VCaP (cell line): ENCODE results near the gene B4GALNT4.
"Not testable (repeated sequence)": the region's sequence is repeated elsewhere in the genome, so short reads cannot be mapped to it uniquely, and the experiment has no call there.

Source experiments
- H3K27ac ChIP-seq: fragments of 450-650 bp; 2 replicates; pipeline ENCODE4 v1.5.1; 2017
- TF ChIP-seq, protein P1 (sequence below): fragments of 450-650 bp; conservative IDR thresholded peaks from 2 replicates; pipeline ENCODE4 v1.5.1; 2017; ENCODE audit warnings: mild to moderate bottlenecking, moderate library complexity

Gene B4GALNT4

DNA sequence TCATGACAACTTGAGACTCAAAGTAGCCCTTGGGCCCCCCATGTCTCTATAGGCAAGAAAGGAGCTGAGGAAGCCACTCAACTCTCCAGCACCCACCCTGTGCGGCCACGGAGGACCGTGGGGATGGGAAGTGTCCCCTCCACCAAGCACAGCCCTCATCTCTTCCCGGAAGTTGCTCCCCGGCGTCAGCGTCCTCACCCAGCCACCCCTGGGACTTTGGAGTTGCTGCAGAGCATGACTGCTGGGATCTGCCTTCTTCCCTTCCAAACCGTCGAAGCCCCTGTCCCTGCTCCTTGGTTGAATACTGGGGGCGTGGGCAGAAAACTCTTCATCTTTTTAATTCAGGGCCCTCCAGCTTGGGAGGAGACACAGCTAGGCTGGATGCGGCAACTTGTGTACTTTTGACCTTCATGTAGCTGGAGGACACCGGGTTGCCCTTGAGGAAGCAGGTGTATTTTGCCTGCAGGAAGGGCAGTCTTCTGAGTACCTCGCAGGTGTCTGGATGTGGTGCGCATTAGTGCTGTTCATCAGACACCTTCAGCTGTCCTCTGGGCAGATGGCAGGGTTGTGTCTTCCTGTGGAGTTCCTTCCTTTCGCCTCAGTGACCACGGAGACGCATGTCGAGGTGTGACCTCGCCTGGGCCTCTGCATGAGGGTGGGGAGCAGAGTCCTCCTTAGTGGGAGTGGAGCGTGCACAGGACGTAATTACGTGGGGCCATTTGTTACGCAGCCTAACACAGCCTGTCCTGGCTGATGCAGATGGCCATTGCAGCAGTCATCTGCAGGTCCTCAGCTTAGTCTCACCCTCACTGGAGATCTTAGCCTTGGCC lies 36.4 kb upstream of the B4GALNT4 start:
- TF ChIP-seq, protein P1, sequence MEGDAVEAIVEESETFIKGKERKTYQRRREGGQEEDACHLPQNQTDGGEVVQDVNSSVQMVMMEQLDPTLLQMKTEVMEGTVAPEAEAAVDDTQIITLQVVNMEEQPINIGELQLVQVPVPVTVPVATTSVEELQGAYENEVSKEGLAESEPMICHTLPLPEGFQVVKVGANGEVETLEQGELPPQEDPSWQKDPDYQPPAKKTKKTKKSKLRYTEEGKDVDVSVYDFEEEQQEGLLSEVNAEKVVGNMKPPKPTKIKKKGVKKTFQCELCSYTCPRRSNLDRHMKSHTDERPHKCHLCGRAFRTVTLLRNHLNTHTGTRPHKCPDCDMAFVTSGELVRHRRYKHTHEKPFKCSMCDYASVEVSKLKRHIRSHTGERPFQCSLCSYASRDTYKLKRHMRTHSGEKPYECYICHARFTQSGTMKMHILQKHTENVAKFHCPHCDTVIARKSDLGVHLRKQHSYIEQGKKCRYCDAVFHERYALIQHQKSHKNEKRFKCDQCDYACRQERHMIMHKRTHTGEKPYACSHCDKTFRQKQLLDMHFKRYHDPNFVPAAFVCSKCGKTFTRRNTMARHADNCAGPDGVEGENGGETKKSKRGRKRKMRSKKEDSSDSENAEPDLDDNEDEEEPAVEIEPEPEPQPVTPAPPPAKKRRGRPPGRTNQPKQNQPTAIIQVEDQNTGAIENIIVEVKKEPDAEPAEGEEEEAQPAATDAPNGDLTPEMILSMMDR = no peak
- no peak overlapping the region for H3K27ac ChIP-seq

DNA sequence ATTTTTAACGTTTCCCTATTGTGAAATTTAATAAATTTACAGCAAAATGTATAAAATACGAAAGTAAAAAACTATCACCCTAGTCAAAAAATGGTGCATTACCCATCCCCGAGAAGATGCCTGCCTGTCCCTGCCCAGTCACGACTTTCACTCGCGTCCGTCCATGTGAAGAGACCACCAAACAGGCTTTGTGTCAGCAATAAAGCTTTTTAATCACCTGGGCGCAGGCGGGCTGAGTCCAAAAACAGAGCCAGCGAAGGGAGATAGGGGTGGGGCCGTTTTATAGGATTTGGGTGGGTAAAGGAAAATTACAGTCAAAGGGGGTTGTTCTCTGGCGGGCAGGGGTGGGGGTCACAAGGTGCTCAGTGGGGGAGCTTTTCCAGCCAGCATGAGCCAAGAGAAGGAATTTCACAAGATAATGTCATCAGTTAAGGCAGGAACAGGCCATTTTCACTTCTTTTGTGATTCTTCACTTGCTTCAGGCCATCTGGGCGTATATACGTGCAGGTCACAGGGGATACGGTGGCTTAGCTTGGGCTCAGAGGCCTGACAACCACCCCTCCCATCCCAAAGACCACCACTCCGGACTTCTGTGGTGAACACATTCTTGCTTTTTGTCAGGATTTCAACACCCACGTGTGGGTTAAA lies 35.6 kb upstream of the B4GALNT4 start:
- not testable (repeated sequence) for H3K27ac ChIP-seq

DNA sequence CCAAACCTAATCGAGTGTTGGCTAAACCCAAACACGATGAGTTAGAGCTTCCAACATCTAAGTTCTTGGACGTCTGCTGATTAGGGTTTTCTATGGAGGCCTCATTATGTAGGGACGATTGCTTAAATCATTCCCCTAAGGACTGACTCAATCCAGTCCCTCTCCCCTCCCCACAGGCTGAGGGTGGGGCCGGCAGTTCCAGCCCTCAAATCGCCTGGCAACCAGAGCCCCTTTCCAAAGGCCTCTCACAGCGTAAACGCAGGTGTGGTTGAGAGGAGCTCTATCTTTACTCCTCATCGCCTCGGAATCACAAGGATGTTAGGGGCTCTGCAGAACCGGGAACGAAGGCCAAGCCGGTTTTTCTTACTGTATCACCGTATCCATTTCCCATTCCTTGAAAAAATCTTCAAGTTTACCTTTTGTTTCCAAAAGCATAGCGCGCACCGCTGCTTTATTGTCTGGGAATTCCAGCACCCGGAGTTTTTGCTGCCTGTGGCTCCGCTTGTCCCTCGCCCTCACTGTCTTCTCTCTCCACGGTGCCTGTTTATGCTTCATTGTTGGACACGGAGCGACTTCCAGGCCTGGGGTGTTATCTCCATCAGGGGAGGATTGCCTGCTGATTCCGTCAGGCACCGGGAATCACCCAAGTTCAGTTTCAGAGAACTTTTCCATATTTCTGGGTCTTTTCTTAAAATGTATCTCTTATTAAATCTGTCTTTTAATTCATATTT lies 34.9 kb upstream of the B4GALNT4 start:
- TF ChIP-seq, protein P1 = no peak
- H3K27ac ChIP-seq = no peak overlapping the region

DNA sequence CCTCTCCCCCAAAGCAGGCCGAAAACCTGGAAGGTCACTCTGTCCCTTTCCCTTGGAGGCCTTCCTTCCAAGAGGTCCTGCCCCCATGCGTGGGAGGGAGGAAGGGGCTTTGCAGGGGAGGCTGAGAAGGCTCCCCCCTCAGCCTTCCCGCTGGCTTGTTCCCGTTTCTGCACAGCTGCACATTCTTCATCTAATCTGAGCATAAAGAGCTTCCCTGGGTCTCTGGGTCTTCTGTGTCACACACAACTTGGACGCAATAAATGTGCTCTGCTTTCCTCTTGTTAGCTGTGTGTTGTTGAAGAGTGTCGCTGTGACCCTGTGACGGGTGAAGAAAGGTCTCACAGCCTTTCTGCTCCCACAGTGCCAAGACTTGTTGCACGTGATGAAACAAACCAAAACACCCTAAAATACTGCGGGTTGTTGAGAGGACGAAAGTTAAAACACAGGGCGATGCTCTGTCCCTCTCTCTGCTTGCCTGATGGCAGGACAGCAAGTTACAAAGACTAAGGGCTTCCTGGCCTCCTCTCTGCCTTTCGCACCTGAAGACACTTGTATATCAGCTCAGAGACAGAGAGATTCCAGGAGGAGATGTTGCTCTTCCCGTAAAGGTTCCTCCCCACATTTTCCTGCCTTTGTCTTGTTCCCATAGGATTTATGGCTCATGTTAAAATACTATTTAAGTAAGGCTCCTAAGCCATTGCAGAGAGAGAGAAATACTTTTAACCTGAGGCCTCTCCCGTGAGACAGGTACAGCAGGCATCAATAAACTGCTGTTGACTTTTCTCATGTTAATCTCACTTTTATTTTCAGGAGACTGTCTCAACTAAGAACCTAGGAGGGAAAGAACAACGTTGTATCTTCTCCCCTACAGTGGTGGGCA lies 33.3 kb upstream of the B4GALNT4 start:
- no peak overlapping the region for H3K27ac ChIP-seq
- TF ChIP-seq, protein P1 = no peak

DNA sequence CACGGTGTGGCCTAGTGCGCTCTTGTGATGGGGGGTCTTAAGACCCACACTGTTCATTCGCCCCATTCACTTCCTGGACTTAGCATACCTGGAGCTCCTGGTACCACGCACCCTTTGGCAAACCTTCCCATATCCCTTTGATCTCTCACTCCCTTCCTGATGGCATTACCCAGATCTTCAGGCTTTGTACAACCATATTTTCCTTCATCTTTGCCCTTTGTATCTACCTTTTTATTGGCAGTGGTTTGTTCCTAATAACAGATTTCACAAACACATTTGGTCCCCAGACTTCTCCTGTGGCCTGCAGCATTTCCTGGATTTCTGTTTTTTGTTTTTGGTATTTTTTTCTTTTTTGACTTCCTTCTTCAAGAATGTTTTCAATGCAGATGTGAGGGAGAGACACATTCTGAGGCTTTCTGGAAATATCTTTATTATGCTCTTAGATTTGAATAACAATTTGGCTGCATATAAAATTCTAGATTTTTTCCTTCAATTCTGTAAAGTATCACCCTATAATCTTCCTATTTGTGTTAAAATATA lies 32.6 kb upstream of the B4GALNT4 start:
- no peak overlapping the region for H3K27ac ChIP-seq
- TF ChIP-seq, protein P1 = no peak

DNA sequence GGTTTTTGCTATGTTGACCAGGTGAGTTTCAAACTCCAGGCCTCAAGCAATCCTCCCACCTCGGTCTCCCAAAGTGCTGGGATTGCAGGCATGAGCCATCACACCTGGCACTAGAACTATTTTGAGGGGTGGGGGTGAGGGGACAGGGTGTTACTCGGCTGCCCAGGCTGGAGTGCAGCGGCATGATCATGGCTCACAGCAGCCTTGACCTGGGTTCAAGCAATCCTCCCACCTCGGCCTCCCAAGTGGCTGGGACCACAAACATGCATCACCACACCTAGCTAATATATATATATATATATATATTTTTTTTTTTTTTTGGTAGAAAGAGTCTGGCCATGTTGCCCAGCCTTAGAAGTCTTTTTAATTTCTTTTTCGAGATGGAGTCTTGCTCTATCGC lies 31.6 kb upstream of the B4GALNT4 start:
- no peak overlapping the region for H3K27ac ChIP-seq
- TF ChIP-seq, protein P1 = no peak

DNA sequence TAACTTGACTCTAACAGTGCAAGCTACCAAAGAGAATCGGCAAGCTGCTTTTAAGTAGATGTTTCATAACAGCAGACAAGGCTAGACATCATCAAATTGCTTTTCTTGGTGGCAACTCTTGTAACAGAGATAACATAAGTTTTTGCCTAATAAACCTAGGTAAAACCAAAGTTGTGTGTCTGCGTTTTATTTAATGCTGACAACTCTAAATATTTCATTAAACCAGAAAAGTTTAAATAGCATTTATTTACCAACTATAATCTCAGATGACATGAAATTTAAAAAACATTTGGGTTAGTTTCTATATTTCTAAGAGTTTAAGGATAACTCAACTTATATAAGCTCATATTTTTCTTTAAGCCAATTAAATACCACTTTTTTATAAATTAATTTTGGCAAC lies 29.3 kb upstream of the B4GALNT4 start:
- H3K27ac ChIP-seq = no peak overlapping the region
- TF ChIP-seq, protein P1 = no peak
